Body of pancreas (tissue), 4 donors: ENCODE results near the gene HEXD.

Experiments used
- CTCF ChIP-seq, 7 experiments: fragments of 450-650 bp in 4 of 7; fragments of 200-600 bp in 3 of 7; sonication (generic) in 3 of 7; IDR thresholded peaks; one replicate each; pipeline ENCODE4 v1.5.1; 2016 to 2019; ENCODE audit warnings: antibody characterized with exemption in 7 of 7
- POLR2A ChIP-seq, 3 donors: fragments of 450-650 bp; IDR thresholded peaks; one replicate each; pipeline ENCODE4 v1.6.1; 2016; ENCODE audit warnings: antibody characterized with exemption in 3 of 3, mild to moderate bottlenecking in 2 of 3

GRCh38 chr17:82392941-82393340 is 25.2 kb upstream of the HEXD start:
- no peak for TF ChIP-seq CTCF (IDR thresholded peaks at IDR 0.05)
- TF ChIP-seq POLR2A (IDR thresholded peaks at IDR 0.05) = no peak
